ENCODE measurements around the gene TCF20.
A peak's percentile ranks its signal among the peaks of the same experiment; 100 is the strongest.

Gene TCF20

GRCh38 chr22:42300259-42301076 lies 30.0 kb upstream of the TCF20 start:
- peak; percentile 23 to 47 (median 32) for DNase-seq

- DNase-seq, result peak; percentile 54 to 80 (median 64)
Observed at GRCh38 chr22:42299586-42300258, 29.3 kb upstream of the TCF20 start.

GRCh38 chr22:42298746-42299145 lies 28.3 kb upstream of the TCF20 start:
- no peak for DNase-seq

GRCh38 chr22:42297778-42298177 lies 27.3 kb upstream of the TCF20 start:
- peak in 1 of 6 experiments; percentile 14 for DNase-seq

GRCh38 chr22:42296883-42297282 lies 26.4 kb upstream of the TCF20 start:
- DNase-seq, result no peak

- DNase-seq, result peak in 5 of 6 experiments; percentile 8 to 45 (median 22)
Observed at GRCh38 chr22:42296381-42296853, 26.0 kb upstream of the TCF20 start.

- DNase-seq, result peak in 5 of 6 experiments; percentile 3 to 57 (median 29)
Observed at GRCh38 chr22:42294034-42294985, 23.9 kb upstream of the TCF20 start.

GRCh38 chr22:42292732-42293520 lies 22.5 kb upstream of the TCF20 start:
- DNase-seq, result no peak

- DNase-seq, result no peak
Observed at GRCh38 chr22:42291287-42291686, 20.8 kb upstream of the TCF20 start.

- DNase-seq, result no peak
Observed at GRCh38 chr22:42289671-42290541, 19.5 kb upstream of the TCF20 start.

- DNase-seq, result no peak
Observed at GRCh38 chr22:42288791-42289190, 18.3 kb upstream of the TCF20 start.

GRCh38 chr22:42287174-42287890 lies 16.9 kb upstream of the TCF20 start:
- no peak for DNase-seq

- peak in 2 of 6 experiments; percentile 10 to 26 for DNase-seq
Observed at GRCh38 chr22:42286205-42286604, 15.8 kb upstream of the TCF20 start.

- no peak for DNase-seq
Observed at GRCh38 chr22:42285604-42286003, 15.2 kb upstream of the TCF20 start.

- DNase-seq, result no peak
Observed at GRCh38 chr22:42284643-42285181, 14.3 kb upstream of the TCF20 start.

GRCh38 chr22:42284202-42284591 lies 13.7 kb upstream of the TCF20 start:
- no peak for DNase-seq

- DNase-seq, result peak; percentile 21 to 72 (median 36)
Observed at GRCh38 chr22:42283278-42284201, 13.1 kb upstream of the TCF20 start.

- no peak for DNase-seq
Observed at GRCh38 chr22:42282943-42283277, 12.5 kb upstream of the TCF20 start.
